Choroid plexus epithelial cell (primary cell): Measurements from ENCODE around the gene FGD5.
A peak's percentile ranks its signal among the peaks of the same experiment; 100 is the strongest.

Source experiments
- DNase-seq: peaks from one replicate; pipeline ENCODE4 v3.0.0-alpha.2; 2010; ENCODE audit warnings: low read depth
- H3K4me3 ChIP-seq: 2 replicates; pipeline ENCODE4 v1.5.1; 2011; ENCODE audit warnings: low read depth, mild to moderate bottlenecking, control low read depth, low read length, moderate library complexity
- CTCF ChIP-seq: conservative IDR thresholded peaks from 2 replicates; pipeline ENCODE4 v1.5.1; 2011; ENCODE audit warnings: low read depth, mild to moderate bottlenecking, control low read depth, inconsistent platforms, low read length, moderate library complexity

Gene FGD5

GRCh38 chr3:14957925-14958324, 139.2 kb downstream of the FGD5 start:
- DNase-seq, result peak; percentile 45
- no peak for TF ChIP-seq CTCF
- H3K4me3 ChIP-seq, result no peak overlapping the region

- H3K4me3 ChIP-seq, result no peak overlapping the region
- DNase-seq, result peak; percentile 14
- TF ChIP-seq CTCF, result no peak
Observed at GRCh38 chr3:14959359-14959943, 140.7 kb downstream of the FGD5 start.

GRCh38 chr3:14962762-14963161, 144.0 kb downstream of the FGD5 start:
- TF ChIP-seq CTCF, result no peak
- H3K4me3 ChIP-seq, result no peak overlapping the region
- peak; percentile 15 for DNase-seq

- H3K4me3 ChIP-seq, result no peak overlapping the region
- TF ChIP-seq CTCF, result no peak
- no peak for DNase-seq
Observed at GRCh38 chr3:14967285-14967684, 148.5 kb downstream of the FGD5 start.

- TF ChIP-seq CTCF, result no peak
- no peak for DNase-seq
- no peak overlapping the region for H3K4me3 ChIP-seq
Observed at GRCh38 chr3:14969671-14970070, 150.9 kb downstream of the FGD5 start.

- H3K4me3 ChIP-seq, result no peak overlapping the region
- DNase-seq, result peak; percentile 26
- no peak for TF ChIP-seq CTCF
Observed at GRCh38 chr3:14976317-14976716, 157.6 kb downstream of the FGD5 start.

- DNase-seq, result no peak
- H3K4me3 ChIP-seq, result no peak overlapping the region
- TF ChIP-seq CTCF, result no peak
Observed at GRCh38 chr3:14980689-14981088, 161.9 kb downstream of the FGD5 start.
